ENCODE data around the gene ZNF592. TPM values are rescaled to one million over a fixed set of nuclear protein-coding genes. Genes with fewer than 3 reads are reported as not detected.

The ZNF592 gene
- total RNA-seq, 1 experiment from 2014 or later: 6.9 TPM

GRCh38 chr15:84828086-84828908 is 79.9 kb downstream of the ZNF592 start:
- no peak for DNase-seq (ENCODE audit: low spot score)

GRCh38 chr15:84829428-84829827 is 81.0 kb downstream of the ZNF592 start:
- no peak for DNase-seq (ENCODE audit: low spot score)

GRCh38 chr15:84830036-84830435 is 81.6 kb downstream of the ZNF592 start:
- no peak for DNase-seq (ENCODE audit: low spot score)

- no peak for DNase-seq (ENCODE audit: low spot score)
Observed at GRCh38 chr15:84831028-84831427, 82.6 kb downstream of the ZNF592 start.

GRCh38 chr15:84831613-84832012 is 83.2 kb downstream of the ZNF592 start:
- DNase-seq (ENCODE audit: low spot score): no peak

- DNase-seq (ENCODE audit: low spot score): no peak
Observed at GRCh38 chr15:84832448-84833040, 84.2 kb downstream of the ZNF592 start.

- peak; percentile 36 for DNase-seq (ENCODE audit: low spot score)
Observed at GRCh38 chr15:84833447-84834228, 85.2 kb downstream of the ZNF592 start.

- no peak for DNase-seq (ENCODE audit: low spot score)
Observed at GRCh38 chr15:84834229-84834955, 86.0 kb downstream of the ZNF592 start.

GRCh38 chr15:84834969-84835368 is 86.6 kb downstream of the ZNF592 start:
- no peak for DNase-seq (ENCODE audit: low spot score)

- no peak for DNase-seq (ENCODE audit: low spot score)
Observed at GRCh38 chr15:84835661-84836337, 87.4 kb downstream of the ZNF592 start.

- DNase-seq (ENCODE audit: low spot score): no peak
Observed at GRCh38 chr15:84836844-84837243, 88.5 kb downstream of the ZNF592 start.

- DNase-seq (ENCODE audit: low spot score): no peak
Observed at GRCh38 chr15:84839714-84840113, 91.3 kb downstream of the ZNF592 start.

- DNase-seq (ENCODE audit: low spot score): no peak
Observed at GRCh38 chr15:84840255-84840654, 91.9 kb downstream of the ZNF592 start.

- DNase-seq (ENCODE audit: low spot score): peak; percentile 80
Observed at GRCh38 chr15:84840741-84841429, 92.5 kb downstream of the ZNF592 start.

GRCh38 chr15:84842781-84843180 is 94.4 kb downstream of the ZNF592 start:
- no peak for DNase-seq (ENCODE audit: low spot score)

GRCh38 chr15:84844964-84845363 is 96.6 kb downstream of the ZNF592 start:
- no peak for DNase-seq (ENCODE audit: low spot score)

- DNase-seq (ENCODE audit: low spot score): peak; percentile 41
Observed at GRCh38 chr15:84845631-84846030, 97.2 kb downstream of the ZNF592 start.

- no peak for DNase-seq (ENCODE audit: low spot score)
Observed at GRCh38 chr15:84846269-84846668, 97.9 kb downstream of the ZNF592 start.

- DNase-seq (ENCODE audit: low spot score): no peak
Observed at GRCh38 chr15:84847382-84847781, 99.0 kb downstream of the ZNF592 start.

- DNase-seq (ENCODE audit: low spot score): no peak
Observed at GRCh38 chr15:84852212-84852611, 103.8 kb downstream of the ZNF592 start.

- DNase-seq (ENCODE audit: low spot score): no peak
Observed at GRCh38 chr15:84855136-84855535, 106.7 kb downstream of the ZNF592 start.
